GM03348 (cell line): ENCODE measurements around the gene CDH23.

Experiments used
- DNase-seq: peaks from one replicate; pipeline ENCODE4 v3.0.0; 2012; ENCODE audit warnings: low spot score

Gene CDH23

DNA sequence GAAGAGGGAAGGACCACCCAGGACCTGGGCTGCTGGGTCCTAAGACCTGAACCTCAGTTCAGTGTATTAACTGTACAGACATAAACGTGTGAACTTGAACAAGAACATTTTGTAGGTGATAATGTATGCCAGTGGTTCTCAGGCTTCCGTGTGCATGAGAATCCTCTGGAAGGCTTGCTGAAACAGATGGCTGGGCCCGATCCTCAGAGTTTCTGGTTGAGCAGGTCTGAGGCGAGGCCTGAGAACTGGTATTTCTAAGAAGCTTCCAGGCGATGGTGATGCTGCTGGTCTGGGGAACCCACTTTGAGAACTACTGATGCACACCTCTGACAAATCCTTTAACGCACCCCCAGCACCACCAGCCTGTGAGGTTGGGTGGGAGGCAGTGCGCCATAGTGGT lies 70.4 kb downstream of the CDH23 start:
- no peak for DNase-seq

DNA sequence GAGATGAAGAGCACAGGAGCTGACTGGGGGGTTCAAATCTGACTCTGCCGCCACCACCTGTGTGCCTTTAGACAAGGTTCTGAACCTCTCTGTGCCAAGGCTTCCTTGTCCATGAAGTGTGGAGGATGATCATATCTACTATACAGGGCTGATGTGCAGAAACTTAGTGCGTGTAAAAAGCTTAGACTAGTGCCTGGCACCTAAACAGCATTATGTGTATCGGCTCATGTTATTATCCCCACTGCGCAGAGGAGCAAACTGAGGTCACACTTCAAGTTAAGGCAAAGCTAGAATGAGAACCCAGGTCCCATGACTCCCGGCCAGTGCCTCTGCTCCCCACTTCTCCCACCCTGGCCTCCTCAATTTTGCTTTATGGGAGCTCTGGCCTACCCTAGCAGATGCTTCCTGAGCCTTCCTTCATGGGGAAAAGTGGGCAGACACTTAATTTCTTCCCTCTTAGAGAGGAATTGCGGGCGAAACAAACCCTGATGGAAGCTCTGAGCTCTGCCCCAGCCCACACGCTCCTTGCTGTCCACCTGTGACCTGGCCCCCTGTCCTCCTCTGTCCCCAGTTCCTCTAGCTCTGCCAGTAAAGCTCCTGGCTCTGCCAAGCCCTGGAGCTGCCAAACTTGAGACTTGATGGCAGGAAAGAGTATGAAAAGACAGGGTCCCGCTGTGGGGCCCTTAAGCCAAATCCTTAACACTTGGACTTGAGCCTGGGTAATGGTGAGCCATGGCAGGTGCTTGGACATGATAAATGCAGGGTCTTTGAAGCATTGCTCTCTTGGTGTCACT lies 71.0 kb downstream of the CDH23 start:
- no peak for DNase-seq

DNA sequence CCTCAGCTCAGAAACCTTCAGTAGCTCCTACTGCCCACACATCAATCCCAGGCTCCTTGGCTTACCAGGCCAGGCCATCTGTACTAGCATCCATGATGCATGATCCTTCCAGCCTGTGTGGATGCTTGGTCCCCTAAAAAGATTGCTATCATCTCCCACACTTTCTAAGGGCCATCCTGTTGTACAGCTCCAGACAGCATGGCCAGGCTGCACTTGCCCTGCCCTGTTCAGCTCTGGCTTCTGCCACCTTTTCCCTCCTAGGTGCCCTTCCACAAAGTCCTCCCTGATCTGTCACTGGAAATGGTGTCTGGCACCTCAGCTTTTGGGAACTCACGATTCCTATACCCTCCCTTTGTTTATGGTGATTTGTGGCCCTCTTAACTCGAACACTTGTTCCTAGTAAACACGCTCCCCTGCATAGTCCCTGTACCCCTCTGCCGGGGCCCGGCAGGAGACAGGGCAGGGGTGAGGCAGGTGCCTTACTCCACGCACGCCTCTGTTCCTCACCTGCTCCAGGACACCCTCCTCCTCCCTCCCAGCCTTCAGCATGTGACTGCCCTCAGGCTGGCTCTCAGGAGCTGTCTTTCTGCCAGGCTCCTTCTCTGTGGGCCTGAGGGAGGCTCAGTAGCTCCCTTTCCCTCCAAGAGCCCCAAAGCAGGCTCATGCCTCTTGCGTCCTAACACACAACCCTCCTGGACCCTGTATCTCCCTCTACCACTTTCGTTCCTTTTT lies 71.8 kb downstream of the CDH23 start:
- no peak for DNase-seq

DNA sequence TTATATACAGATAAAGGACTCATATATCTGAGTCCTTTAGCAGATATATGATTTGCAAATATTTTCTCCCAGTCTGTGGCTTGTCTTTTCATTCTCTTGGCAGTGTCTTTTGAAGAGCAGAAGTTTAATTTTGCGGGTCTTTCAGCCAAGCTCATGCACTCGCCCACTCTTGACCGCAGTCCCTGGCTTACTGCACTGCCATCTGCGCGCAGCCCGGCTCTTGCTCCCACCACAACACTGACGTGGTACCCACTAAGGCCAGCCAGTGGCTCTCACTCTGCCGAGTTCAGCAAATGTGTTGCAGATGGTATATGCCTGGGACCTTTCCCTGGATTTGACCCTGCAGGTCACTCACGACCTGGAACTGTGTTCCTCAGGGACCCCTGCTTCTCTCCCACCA lies 74.3 kb downstream of the CDH23 start:
- no peak for DNase-seq

DNA sequence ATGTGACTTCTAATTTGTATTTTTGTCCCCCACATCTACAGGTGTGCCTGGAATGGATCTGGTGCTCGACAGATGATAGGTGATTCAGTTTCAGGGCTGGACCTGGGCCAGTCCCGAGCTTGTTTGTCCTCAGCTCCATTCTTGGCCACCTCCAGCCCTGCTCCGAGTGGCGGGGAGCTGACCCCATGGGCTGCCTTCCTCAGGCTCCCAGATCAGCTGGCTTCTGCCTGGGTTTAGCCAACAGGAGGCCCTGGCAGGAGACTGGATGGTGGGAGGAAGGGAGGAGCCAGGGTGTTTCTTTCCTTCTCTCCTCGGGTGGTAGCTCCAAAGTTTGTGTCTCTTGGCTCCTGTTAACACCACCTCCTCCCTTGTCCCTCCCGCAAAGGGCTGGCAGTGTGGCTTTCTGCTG lies 75.2 kb downstream of the CDH23 start:
- no peak for DNase-seq

DNA sequence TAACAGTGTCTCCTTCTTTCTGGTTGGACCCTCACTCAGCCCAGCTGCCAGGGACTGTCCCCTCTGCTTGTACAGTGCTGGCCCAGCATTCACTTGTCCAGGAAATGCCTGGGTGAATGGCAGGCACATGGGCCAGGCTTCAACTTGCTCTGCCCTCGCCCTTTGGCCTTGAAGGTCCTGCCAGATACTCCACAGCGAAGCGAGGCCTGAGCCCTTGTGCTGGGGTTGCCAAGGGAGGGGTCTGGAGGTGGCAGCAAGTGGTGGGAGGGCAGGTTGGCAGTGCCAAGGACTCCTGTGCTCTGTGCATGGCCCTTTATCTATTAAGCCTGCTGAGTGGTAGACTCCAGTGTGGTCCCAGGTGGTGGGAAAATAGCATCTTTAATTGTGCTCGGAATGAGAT lies 75.7 kb downstream of the CDH23 start:
- DNase-seq = no peak

DNA sequence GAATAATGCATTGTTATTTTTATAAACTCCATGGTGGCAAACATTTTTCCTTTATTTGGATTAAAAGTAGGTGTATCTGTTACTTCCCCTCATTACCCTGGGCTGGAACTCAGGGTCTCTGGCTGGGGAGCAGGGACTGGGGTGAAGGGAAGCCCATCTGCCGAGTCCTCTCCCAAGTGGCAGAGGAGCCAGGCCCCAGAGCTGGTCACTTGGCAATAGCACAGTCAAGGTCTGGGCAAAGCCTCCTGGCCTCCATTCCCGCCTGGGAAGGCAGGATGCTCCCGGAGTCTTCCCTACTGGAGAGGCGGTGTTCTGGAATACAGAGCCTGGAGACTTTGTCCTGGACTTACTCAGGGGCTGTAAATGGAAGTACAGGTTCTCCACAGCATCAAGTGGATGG lies 76.2 kb downstream of the CDH23 start:
- DNase-seq = no peak

DNA sequence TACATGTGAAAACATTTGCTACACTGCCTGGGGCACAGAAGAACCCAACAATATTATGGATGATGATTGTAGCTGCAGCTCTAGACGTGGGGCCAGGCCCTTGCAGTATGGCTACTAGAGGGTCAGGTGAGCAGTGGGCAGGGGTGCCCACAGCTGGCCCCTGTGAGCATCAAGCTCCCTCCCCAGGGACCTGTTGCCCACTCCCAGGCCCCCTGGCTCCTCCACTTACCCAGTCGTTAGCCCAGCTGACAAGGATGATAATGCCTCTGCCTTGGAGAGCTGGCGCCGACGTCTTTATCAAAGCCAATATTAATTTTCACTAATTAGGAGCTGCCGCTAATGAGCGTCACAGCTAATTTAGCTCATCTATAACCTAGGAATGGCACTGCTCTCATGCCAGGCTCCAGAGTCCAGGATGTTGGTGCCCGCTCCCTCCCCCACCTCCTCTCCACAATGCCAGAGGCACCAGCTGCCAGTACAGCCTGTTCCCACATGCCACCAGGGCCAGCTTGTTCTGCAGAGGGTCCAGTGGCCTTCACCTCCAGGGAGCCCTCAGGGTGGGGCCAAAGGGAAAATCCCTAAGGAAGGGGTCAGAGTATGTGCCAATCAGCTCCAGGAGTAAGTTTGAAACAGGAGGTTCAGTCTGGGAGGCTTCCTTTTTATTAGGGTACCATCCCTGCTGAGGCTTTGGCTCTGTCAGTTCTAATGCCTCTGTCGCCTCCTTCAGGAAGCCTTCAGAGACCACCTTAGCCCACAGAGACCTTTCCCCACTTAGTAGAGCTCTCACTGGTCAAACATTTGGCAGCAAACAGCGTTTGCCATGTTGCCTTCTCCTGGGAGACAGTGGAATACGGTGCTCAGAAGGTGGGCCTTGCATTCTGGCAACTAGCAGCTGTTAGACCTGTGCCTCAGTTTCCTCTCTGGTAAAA lies 77.2 kb downstream of the CDH23 start:
- no peak for DNase-seq

DNA sequence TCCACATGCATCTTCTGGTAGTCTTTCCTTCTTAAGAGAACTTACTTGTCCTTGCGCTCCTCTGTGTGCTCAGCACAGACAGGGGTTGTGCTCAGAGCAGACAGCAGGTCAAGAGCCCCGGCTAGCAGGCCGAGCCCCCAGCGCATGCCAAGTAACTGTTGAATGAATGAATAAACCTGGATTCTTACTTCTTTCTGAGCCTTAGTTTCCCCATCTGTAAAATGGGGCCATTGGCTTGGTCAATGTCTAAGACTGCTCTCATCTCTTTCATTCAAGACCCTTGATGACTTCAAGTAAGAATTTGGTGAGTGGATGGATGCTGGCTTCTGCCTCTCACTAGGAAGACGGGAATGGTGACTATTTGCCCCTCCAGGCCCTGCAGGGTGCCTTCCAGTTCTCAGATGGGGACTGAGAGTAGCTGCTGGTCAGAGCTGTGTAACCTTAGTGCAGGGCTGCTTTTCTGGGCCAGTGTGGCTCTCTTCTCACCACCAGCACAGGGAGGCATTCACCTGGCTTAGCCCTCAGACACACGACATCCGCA lies 78.1 kb downstream of the CDH23 start:
- DNase-seq = no peak

DNA sequence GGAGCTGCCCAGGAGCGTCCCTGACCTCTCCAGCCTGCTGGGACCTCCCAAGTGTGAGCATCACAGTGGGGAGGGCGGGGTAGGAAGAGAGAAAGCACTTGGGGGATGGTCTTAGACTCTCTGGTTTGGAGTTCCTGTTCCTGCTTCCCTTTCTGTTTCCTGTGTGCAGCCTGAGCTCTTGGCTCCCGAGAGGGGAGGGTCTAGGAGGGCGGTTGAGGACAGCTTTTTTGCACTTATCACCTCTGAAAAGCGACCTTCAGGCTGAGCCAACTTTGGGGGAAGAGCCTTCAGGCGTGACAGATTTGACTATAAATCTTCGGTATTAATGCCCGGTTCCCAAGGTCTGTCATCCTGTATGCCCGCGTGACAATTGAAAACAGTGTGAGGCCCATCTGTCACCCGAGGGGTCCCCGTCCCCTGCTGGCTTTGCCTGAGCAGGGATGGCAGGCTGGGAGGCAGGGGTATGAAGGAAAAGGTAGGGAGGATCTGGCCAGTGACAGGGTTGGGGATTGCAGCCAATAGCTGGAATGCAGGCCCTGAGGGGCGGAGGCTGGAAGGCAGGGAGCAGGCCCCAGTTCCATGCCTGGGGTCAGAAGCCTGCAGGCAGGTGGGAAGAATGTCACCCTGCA lies 78.6 kb downstream of the CDH23 start:
- no peak for DNase-seq

DNA sequence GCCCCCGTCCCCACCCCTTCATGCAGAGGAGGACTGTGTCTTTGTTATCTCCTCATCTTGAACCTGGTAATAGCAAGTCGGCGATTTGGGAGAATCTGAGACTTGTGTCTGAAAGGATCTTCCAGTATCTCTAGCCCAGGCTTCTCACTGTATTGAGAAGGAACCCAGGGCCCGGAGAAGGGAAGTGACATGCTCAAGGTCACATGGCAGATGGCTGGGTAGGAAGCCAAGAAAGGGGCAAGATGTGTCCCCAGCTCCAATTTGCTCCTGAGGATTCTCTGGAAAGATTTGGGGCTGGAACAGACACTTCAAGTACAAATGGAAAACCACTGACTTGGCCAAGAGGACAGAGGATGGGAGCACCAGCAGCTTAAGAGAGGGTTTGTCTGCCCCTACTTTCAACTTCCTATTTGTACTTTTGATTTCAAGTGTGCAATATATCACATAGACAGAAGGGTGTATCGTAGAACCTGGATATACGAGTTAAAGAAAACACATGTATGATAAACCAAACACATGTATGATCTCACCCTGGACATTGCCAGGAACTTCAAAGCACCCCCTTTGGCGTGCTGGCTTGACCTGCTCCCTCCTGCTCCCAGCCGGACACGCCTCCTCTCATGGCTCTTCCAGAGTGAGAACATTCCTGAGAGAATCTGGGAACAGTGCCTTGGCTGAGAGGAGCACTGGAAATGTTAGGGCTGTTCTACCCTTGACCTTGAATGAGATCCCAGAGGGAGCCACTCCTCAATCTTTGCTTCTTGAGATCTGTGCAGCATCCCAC lies 79.7 kb downstream of the CDH23 start:
- no peak for DNase-seq

DNA sequence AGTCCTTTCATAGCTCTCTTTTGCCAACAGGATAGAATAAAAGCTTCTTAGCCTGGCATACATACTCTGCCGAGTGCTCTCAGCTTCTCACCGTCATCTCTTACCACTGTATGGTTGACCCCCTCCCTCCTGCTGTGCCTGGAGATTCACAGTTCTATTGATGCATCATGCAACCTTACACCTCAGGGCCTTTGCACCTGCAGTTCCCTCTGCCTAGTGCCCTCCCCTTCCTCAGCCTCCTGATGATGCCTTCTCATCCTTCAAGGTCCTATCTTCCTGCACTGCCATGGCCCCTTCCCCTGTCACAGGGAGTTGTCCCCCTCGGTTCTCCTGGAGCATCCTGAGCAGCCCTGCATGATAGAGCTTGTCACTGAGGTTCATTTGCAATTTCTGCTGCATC lies 81.5 kb downstream of the CDH23 start:
- no peak for DNase-seq

DNA sequence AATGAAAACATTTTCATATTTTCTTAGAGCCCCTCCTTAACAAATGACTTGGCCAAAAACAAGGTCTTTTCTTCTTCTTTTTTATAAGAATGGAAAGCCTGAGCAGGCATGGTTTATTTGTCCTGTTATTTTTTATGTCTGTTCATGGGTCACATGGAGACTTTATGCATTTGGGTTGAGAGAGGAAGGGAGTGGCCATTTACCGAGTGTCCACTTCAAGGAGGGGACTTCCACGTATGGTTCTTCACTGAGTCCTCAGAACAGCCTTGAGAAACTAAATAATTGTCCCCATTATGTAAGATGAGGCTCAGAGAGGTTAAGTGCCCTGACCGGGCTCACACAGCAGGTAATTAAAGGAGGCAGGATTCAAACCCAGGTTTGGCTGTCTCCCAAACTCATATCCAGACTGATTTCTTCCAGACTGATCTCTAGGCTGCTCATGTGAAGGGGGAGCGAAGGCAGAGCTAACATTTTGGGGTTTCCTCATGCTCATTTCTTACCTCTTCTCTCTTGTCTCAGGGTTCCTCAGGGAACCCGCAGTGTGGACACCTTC lies 82.2 kb downstream of the CDH23 start:
- DNase-seq = no peak

DNA sequence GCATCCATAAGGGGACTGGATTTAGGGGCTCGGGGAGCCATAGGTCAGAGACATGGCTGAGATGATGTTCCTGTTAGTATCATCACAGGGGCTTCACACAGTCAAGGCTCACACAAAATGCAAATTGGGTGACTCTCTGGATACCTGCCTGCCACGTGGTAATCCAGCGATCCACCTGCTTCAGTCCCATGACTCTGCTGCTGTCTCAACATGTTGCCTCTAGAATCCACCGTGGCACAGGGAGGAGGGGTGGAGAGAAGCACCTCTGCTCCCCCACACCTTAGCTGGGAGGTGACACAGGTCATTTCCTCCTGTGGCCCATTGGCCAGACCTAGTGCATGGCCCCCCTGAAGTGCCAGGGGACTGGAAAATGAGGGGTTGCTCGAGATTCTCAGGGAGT lies 83.1 kb downstream of the CDH23 start:
- DNase-seq = no peak

DNA sequence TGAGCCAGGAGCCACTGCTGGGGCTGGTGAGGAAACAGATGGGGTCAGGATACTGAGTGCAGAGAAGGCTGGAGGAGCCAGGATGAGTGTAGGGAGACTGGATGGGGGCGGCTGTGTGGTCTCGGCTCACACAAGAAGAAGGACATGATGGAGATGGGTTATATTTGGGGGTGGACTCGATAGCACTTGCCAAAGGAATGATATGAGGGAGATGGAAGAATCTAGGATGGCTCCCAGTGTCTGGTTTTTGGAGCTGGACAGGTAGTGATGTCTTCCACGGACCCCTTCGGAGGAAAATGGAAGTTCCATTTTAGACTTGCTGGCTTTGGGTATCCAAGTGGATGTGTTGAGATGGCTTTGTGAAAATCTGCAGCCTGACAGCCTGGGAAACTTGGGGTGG lies 83.9 kb downstream of the CDH23 start:
- no peak for DNase-seq

DNA sequence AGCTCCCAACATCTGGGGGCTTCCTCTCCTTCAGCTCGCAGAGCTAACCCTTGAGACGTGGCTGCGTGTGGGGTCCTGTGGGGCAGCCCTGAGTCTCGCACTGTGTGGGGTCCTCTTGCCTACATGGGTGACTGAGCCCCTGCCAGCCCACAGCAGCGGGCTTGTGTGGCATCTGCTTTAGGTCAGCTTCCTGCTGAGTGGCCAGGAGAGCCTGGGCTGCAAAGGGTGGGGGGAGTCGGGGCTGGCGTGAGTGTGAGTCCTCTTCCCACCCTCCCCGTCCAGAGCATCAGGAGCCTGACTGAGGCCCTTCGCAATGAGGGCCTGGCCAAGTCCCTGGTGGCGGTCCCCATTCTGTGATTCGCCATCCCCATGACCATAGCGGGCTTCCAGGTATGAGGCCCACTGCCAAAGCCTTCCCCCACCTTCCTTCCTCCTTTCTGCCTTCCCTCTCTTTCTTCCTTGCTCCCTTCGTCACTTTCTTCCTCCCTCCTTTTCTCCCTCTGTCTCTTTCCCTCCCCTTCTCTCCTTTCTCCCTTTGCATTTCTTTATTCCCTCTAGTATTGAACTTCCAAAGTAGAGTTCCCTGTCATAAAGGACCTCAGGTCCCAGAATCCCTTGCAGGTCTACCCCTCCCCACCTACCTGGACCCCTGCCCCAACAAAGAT lies 85.2 kb downstream of the CDH23 start:
- DNase-seq = no peak

DNA sequence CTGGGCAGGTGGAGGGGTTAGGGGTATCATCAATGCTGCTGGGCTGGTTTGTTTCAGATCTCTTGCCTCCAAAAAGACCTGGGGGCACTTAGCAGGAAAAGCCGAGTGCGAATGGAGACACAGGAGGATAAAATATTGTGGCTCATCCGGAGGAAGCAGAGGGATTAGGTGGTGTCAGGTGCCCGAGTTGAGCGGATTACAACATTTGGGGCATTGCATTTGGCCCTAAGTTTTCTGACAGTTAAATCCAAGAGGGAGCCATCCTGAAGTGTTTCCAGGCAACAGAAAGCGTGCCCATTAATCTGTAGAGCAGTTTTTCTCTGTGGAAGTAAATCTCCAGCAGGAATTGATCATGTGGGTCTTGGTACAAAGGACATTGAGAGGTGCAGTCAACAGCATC lies 85.9 kb downstream of the CDH23 start:
- no peak for DNase-seq

DNA sequence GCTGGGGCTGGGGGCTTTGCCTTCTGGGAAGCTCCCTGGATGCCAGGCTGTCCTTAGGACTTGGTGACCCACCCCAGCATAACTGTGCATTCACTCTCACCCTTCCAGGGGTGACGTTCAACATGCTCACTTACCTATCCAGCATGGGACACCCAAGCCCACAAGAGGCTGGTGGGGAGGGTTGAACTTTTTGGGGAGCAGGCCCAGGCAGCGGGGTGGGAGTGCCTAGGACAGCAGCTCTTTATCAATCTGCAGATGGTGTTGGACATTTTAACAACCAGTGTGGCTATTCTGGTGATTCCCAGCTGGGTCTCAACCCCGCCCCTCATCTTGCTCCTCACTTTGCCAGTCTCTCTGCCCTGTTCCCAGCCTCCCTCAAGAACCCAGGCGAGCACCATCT lies 86.4 kb downstream of the CDH23 start:
- DNase-seq = no peak

DNA sequence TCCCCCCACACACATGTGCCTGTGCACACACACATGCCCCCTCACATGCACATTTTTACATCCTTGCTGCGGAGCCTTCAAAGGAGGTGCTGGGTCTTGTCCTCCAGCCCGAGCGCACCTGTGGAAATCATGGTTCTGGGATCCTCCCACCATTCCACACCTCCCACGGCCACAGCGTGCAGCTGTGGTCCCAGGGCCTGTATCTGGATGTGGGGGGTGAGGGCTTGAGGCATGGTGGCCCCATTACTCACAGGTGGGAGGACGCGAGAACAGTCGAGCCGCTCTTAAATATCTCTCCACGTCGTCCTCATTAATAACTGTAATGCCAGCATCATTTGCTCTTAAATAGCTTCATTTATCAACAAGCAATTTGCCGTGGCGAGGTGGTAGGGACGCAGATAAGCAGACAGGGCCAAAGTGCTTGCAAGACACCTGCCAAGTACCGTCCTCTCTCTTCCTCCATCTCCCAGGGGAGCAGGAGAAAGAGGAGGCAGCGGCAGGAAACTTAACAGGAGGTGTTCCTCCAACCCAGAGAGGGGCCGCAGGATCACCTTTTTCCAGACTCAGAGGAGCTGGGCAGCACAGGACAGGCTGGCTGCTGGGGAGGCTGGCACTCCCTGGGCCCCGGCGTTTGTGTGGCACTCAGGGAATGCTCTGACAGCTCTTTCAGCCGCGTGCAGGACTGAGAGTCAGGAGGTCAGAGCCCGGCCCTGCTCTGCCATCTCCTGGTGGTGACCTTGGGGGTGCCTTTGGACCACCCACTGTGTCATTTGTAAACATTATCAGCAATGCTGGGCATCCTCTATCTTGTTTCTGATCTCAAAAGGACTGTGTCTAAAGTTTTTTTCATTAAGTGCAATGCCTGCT lies 87.4 kb downstream of the CDH23 start:
- DNase-seq = no peak
